Mononuclear cell (primary cell): ENCODE measurements around the gene SLC35G3. TPM values are rescaled to one million over a fixed set of nuclear protein-coding genes. Genes with fewer than 3 reads are reported as not detected.
"Not testable (repeated sequence)": the region's sequence is repeated elsewhere in the genome, so short reads cannot be mapped to it uniquely, and the experiment has no call there.

Experiments used
- H3K27me3 ChIP-seq: 2 replicates; pipeline ENCODE4 v1.6.0; 2011; ENCODE audit warnings: low read length, control low read depth; ENCODE audit not compliant: insufficient read depth
- H3K4me1 ChIP-seq: 2 replicates; pipeline ENCODE4 v1.5.1; 2011; ENCODE audit warnings: mild to moderate bottlenecking, low read length, control low read depth; ENCODE audit not compliant: insufficient read depth
- H3K4me3 ChIP-seq: 2 replicates; pipeline ENCODE4 v1.5.1; 2011; ENCODE audit warnings: mild to moderate bottlenecking, low read length, moderate library complexity
- H3K9me3 ChIP-seq: 2 replicates; pipeline ENCODE4 v1.5.1; 2011; ENCODE audit warnings: low read depth, mild to moderate bottlenecking, control low read depth, low read length
- total RNA-seq: library from RNA; depleted of rRNA; stranded (reverse); fragments of >200 nt; gene quantifications from one replicate; pipeline ENCODE4 v1.2.3, GENCODE V29; 2012

Gene SLC35G3
- total RNA-seq, 1 donor = not detected

DNA sequence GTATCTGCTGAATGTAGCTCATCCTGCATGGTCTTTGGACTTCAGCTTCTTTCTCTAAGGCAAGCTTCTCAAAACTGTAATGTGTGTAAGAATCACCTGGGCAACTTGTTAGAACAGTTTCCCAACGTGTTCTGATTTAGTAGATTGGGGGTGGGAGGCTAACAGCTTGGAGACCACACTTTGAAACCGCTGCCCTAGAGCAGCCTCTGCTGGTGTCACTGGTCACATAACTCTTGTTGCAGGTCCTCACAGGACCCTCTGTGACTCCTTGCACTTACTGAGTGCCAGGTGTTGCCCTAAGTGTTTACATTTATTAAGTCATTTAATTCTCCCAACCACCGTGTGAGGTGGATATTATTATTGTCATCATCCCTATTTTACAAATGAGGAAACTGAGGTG is 9.9 kb downstream of the SLC35G3 start:
- Histone ChIP-seq H3K9me3 (no peaks in the 10 kb centered on the region), H3K4me1 (peaks cover 17% of the 10 kb centered on the region), H3K27me3 (no peaks in the 10 kb centered on the region), H3K4me3 (no peak overlapping the region)

DNA sequence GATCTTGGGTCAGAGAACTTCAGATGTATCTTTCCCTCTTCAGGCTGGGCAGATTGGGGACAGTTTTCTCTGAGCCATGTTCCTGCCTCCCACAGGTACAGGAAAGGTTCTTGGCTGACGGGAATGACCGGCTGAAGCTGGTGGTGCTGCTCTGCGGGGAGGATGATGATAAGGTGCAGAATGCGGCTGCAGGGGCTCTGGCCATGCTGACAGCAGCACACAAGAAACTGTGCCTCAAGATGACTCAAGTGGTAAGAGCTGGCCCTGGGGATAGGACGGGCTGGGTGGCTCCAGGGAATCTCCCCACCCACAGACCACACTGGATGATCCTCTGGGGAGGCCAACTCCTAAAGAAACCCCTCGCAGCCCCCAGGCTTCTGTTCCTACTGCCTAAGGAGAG is 10.9 kb downstream of the SLC35G3 start:
- H3K27me3 ChIP-seq = no peaks in the 10 kb centered on the region
- no peak overlapping the region for H3K4me3 ChIP-seq
- no peaks in the 10 kb centered on the region for H3K9me3 ChIP-seq
- peaks cover 12% of the 10 kb centered on the region for H3K4me1 ChIP-seq

DNA sequence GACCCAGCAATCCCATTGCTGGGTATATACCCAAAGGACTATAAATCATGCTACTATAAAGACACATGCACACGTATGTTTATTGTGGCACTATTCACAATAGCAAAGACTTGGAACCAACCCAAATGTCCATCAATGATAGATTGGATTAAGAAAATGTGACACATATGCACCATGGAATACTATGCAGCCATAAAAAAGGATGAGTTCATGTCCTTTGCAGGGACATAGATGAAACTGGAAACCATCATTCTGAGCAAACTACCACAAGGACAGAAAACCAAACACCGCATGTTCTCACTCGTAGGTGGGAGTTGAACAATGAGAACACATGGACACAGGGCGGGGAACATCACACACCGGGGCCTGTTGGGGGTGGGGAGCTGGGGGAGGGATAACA is 14.8 kb downstream of the SLC35G3 start:
- not testable (repeated sequence) for H3K4me3 ChIP-seq, H3K9me3 ChIP-seq, H3K27me3 ChIP-seq
- H3K4me1 ChIP-seq = peaks cover 16% of the 10 kb centered on the region

DNA sequence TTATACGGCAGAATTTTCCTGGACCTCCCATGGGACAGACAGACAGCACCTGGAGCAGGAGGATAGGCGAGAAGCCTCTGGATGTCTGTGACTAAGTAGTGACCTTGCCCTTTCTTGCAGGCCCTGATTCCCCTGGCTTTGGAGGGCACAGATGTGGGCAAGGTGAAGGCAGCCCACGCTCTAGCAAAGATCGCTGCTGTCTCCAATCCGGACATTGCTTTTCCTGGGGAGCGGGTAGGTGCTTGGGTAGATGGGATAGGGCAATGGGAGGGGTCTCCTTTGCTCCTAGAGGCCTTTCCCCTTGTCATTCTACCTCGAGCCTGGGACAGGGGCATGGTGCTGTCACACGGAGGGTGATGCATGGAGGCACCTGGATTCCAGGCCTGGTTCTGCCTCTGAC is 17.3 kb downstream of the SLC35G3 start:
- no peaks in the 10 kb centered on the region for H3K27me3 ChIP-seq
- no peaks in the 10 kb centered on the region for H3K9me3 ChIP-seq
- peaks cover 25% of the 10 kb centered on the region for H3K4me1 ChIP-seq
- H3K4me3 ChIP-seq = no peak overlapping the region

DNA sequence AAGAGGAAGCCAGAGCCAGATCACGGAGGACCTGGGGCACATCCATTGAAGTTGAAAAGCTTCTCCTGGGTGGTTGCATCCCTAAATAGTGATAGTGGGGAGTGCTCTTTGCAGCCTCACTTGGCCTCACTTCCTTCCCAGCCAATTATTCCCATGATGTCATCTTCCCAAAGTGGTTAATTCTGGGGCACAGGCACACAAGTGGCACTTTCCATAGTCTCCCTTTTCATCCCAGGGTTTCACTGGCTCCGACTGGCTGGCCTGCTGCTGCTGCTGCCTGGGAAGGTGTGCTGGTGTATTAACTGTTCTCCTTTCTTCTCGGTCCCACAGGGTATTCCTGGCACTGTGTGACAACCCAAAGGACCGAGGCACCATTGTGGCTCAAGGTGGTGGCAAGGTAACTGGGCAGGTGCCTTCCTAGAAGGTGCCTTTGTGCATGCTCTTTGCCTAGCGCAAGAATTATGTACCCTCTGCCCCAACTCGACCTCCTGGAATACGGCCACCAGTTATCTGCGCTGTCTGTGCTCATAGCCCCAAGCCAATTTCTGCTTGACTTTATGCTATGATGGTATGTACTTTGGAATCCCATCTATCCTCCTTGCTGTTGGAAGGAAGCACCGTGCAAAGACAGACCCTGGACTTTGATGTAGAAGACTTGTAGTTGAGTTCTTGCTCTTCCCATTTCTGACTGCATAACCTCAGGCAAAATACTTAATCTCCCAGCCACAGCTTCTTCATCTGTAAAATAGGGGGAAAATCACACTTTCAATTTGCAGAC is 18.4 kb downstream of the SLC35G3 start:
- H3K9me3 ChIP-seq = no peaks in the 10 kb centered on the region
- no peaks in the 10 kb centered on the region for H3K27me3 ChIP-seq
- no peak overlapping the region for H3K4me3 ChIP-seq
- peaks cover 29% of the 10 kb centered on the region for H3K4me1 ChIP-seq

DNA sequence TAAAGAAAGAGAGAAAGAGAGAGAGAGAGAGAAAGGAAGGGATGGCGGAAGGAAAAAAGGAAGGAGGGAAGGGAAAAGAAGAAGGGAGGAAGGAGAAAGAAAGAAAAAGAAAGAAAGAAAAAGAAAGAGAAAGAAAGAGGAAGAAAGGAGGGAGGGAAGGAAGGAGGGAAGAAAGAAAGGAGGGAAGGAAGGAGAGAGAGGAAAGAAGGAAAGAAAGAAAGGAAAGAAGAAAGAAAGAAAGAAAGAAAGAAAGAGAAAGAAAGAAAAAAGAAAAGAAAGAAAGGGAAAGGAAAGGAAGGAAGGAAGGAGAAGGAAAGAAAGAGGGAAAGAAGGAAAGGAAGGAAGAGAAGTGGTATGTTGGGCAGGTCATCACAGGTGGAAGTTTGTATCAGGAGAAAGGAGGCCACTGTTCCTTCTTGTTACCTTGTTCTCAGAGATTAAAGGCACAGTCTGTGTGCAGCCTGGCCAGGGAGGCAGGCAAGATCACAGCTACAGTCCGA is 19.3 kb downstream of the SLC35G3 start:
- Histone ChIP-seq H3K27me3 (no peaks in the 10 kb centered on the region), H3K4me1 (peaks cover 24% of the 10 kb centered on the region), H3K4me3 (no peak overlapping the region)

DNA sequence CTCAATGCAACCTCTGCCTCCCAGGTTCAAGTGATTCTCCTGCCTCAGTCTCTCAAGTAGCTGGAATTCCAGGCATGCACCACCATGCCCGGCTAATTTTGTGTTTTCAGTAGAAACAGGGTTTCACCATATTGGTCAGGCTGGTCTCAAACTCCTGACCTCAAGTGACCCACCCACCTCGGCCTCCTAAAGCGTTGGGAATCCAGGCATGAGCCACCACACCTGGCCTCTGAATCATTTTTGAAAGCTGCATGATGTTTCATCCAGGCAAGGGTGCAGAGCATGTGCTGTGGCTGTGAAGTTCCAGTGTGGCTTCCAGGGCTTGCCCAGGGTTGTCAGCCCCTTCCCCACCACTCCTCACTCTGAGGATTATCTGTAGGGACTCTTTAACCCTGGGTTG is 21.9 kb downstream of the SLC35G3 start:
- H3K4me1 ChIP-seq = peaks cover 19% of the 10 kb centered on the region
- H3K9me3 ChIP-seq, H3K27me3 ChIP-seq, H3K4me3 ChIP-seq: not testable (repeated sequence)

More for the DNA sequence above, 19.3 kb downstream of the SLC35G3 start:
- no peaks in the 10 kb centered on the region for H3K9me3 ChIP-seq

DNA sequence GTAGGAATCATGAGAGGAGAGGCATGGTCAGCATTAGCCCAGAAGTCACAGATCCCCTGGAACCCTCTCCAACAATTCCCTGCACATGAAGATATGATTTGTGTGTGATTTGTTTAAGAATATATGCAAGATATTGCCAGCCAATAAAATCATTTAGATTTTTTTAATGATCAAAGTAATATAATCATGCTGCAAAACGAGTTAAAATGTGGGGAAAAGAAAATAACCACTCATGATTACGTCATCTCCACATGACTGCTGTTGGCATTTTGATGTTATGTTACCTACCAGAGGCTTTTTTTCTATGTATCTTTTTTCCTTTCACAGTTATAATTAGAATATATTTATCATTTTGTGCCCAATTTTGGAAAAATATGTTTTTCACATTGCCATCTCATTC is 22.4 kb downstream of the SLC35G3 start:
- H3K4me3 ChIP-seq = no peak overlapping the region
- H3K27me3 ChIP-seq = no peaks in the 10 kb centered on the region
- H3K9me3 ChIP-seq = no peaks in the 10 kb centered on the region
- peaks cover 14% of the 10 kb centered on the region for H3K4me1 ChIP-seq

DNA sequence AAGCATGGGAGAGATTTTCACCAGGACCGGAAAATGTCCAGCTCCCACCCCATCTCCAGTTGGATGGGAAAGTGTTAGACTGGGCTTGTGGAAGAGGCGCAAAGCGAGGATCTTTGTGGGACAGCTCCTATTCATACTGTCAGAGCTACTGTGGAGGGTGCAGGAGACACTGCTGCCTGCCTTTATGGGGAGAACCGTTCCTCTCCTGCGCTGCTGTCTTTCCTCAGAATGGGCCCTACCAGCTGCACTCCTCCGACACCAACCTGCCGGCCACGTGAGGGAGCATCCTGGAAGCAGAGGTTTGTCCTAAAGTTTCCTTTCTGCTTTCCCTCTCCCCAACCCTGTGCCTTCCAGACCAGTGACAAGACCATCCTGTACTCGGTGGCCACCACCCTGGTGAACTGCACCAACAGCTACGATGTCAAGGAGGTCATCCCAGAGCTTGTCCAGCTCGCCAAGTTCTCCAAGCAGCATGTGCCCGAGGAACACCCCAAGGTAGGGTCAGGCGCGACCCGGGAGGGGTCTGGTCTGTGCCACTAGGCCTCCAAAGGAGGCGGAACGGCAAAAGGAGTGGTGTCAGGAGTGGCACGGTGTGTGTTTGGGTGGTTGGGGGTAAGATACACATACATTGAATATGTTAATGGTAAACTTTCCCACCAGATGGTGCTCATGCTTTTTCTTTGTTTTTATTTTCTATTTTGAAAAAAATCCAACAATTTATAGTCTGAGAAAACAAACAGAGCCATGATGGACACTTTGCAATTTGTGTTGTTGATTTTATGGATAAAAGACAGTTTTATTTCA is 23.0 kb downstream of the SLC35G3 start:
- Histone ChIP-seq H3K4me1 (peaks cover 13% of the 10 kb centered on the region), H3K27me3 (no peaks in the 10 kb centered on the region), H3K9me3 (no peaks in the 10 kb centered on the region), H3K4me3 (no peak overlapping the region)

DNA sequence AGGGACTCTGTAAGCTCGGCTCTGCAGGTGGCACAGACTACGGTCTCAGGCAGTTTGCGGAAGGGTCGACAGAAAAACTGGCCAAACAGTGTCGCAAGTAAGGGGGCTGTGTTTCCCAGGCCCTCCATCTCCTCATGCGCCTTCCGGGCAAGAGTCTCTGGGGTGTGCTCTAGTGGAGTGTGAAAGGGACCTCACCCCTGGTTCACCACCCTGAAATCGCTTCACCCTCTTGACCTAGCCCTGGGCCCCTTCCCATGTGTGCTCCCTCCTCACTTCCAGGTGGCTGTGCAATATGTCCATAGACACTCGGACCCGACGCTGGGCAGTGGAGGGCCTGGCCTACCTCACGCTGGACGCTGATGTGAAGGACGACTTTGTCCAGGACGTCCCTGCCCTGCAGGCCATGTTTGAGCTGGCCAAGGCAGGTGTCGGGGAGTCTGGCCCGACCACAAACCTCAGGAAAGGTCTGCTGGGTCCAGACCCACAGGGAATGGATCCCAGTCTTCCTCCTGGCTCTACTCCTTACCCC is 24.3 kb downstream of the SLC35G3 start:
- H3K27me3 ChIP-seq = no peaks in the 10 kb centered on the region
- H3K9me3 ChIP-seq = no peaks in the 10 kb centered on the region
- H3K4me1 ChIP-seq = peaks cover 13% of the 10 kb centered on the region
- no peak overlapping the region for H3K4me3 ChIP-seq

DNA sequence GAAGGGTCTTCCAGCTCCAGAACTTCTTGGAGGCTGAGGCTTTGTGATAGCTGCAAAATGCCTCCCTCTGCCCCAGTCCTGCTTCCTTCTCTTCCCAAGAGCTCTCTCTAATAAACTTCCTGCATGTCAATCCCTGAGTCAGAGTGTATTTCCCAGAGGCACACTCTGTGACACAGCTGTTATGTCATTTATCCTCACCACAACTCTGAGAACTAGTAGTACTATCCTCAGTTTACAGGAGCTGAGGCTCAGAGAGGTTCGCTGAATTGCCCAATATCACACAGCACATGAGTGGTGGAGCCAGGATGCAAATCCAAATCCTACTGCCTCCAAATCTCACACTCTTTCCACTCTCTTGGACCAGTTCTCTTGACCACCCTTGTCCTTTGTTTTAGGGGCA is 26.5 kb downstream of the SLC35G3 start:
- no peaks in the 10 kb centered on the region for H3K9me3 ChIP-seq
- H3K4me1 ChIP-seq = peaks cover 13% of the 10 kb centered on the region
- H3K4me3 ChIP-seq = no peak overlapping the region
- no peaks in the 10 kb centered on the region for H3K27me3 ChIP-seq

DNA sequence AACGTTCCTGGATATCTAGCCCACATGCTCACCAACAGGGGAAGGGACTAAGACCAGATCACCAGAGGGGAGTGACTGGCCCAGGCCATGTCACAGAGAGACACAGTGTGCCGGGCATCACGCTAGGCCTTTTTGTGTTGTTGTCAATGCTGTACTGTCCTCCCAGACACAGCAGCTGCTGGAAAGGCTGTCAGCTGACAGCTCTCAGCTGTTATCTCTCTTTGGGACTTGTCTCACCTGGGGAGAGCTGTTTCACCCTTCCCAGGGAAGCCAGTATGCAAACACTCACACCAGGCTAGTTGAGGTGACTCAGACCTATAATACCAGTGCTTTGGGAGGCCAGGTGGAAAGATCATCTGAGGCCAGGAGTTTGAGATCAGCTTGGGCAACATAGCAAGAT is 27.1 kb downstream of the SLC35G3 start:
- H3K9me3 ChIP-seq = no peaks in the 10 kb centered on the region
- no peak overlapping the region for H3K4me3 ChIP-seq
- no peaks in the 10 kb centered on the region for H3K27me3 ChIP-seq
- H3K4me1 ChIP-seq = peaks cover 13% of the 10 kb centered on the region

DNA sequence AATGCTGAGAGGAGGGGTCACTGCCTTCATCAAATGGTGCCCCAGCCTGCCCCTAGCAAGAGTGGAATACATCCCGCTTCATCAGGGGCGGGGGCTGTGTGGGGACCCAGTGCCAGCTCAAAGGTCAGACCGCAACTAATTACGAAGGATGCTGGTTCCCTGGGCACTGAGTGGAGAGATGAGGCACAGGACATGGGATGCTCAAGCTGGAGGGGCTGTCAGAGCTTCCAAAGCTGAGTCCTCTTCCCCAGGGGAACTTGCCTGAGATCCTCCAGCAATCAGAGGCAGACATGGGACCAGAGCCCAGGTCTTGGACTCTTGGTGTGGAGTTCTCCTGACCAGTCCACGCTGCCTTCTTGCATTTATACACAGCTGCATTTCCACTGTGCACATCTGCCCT is 27.7 kb downstream of the SLC35G3 start:
- no peaks in the 10 kb centered on the region for H3K27me3 ChIP-seq
- no peak overlapping the region for H3K4me3 ChIP-seq
- no peaks in the 10 kb centered on the region for H3K9me3 ChIP-seq
- H3K4me1 ChIP-seq = peaks cover 14% of the 10 kb centered on the region

DNA sequence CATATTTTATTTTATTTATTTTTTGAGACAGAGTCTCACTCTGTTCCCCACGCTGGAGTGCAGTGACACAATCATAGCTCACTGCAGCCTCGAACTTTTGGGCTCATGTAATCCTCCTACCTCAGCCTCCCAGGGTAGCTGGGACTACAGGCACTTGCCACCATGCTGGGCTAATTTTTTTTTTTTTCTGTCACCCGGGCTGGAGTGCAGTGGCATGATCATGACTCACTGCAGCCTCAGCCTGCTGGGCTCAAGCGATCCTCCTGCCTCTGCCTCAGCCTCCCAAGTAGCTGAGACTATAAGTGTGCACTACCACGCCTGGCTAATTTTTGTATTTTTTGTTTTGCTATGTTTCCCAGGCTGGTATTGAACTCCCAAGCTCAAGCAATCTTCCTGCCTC is 29.5 kb downstream of the SLC35G3 start:
- no peaks in the 10 kb centered on the region for H3K9me3 ChIP-seq
- no peak overlapping the region for H3K4me3 ChIP-seq
- H3K4me1 ChIP-seq = peaks cover 28% of the 10 kb centered on the region
- H3K27me3 ChIP-seq = no peaks in the 10 kb centered on the region

DNA sequence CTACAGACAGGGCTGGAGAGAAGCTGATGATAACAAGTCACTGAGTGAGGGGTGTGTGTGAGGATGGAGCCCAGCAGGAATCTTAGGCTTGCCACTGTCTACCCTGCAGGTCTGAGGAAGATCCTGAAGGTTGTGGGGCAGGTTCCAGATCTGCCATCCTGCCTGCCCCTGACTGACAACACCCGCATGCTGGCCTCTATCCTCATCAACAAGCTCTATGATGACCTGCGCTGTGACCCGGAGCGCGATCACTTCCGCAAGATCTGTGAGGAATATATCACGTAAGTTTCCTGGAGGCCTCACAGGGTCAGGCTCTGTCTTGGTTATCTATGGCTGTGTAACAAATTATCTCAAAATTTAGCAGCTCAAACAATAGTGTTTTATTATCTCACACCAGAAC is 30.3 kb downstream of the SLC35G3 start:
- H3K27me3 ChIP-seq = no peaks in the 10 kb centered on the region
- no peaks in the 10 kb centered on the region for H3K9me3 ChIP-seq
- H3K4me1 ChIP-seq = peaks cover 28% of the 10 kb centered on the region
- no peak overlapping the region for H3K4me3 ChIP-seq
